ENCODE measurements around the gene WDR7. TPM values are rescaled to one million over a fixed set of nuclear protein-coding genes. Genes with fewer than 3 reads are reported as not detected.
A peak's percentile ranks its signal among the peaks of the same experiment; 100 is the strongest.

Gene WDR7
- total and polyA plus RNA-seq, 9 of the 15 experiments (the other 6 are each of a cell fraction or from before 2014, with no cell fraction given) = 1.4 to 9.4 (median 5.3) TPM

DNA sequence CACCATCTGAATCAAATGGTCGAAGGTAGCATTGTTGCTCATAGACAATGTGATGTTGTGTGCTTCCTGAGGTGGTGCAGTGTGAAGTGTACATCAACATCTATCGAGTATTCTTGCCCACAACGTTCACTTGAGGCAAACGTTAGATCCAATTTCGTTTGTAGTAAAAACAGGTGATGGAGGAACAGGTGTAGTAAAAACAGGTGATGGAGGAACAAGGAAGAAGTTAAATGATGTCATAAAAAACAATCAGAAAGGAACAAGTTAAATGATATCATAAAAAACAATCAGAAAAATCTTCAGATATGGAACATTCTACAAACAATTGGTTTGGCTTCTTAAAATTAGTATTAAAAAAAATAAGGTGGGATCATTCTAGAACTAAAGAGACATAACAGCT lies 11.3 kb downstream of the WDR7 start:
- Histone ChIP-seq H2AFZ (ENCODE audit: low read depth, low read length) (peak overlapping the region; percentile 51), H3K27me3 (ENCODE audit: control insufficient read depth in 2 of 2, insufficient read depth in 2 of 2, low read length in 2 of 2) (no peaks in the 10 kb centered on the region), H3K79me2 (ENCODE audit: control insufficient read depth, insufficient read depth, low read length) (peaks cover 21% of the 10 kb centered on the region; the same call in 2 of the 3 replicates), H3K4me1 (replicated peaks in 1 of 2; ENCODE audit: control insufficient read depth in 2 of 2, insufficient read depth in 2 of 2, low read length in 2 of 2) (peaks cover 5 to 19% of the 10 kb centered on the region in 2 experiments; a peak in 2 of 5 replicates), H3K9me1 (ENCODE audit: control insufficient read depth, insufficient read depth, low read length) (no peaks in the 10 kb centered on the region), H3K9me3 (replicated peaks; ENCODE audit: control insufficient read depth, insufficient read depth, low read depth, low read length) (no peaks in the 10 kb centered on the region), H3K4me3 (no peak overlapping the region), H4K20me1 (replicated peaks; ENCODE audit: control insufficient read depth, insufficient read depth, low read length) (no peaks in the 10 kb centered on the region), H3K4me2 (ENCODE audit: insufficient read depth, low read length) (peak overlapping the region; percentile 63; the same call in 1 of the 2 replicates), H3K27ac (ENCODE audit: extremely low read depth, low read depth, low read length) (peak overlapping the region; percentile 17; the same call in 1 of the 3 replicates), H3K36me3 (ENCODE audit: control insufficient read depth, insufficient read depth, low read length) (no peaks in the 10 kb centered on the region), H3K9ac (ENCODE audit: insufficient read depth in 1 of 2, low read depth in 2 of 2, low read length in 2 of 2) (0 out of 4 replicates have a peak overlapping the region, but pooled peaks of 1 of the 2 experiments have one; percentile 4)
- no peak for ATAC-seq
- no peak for TF ChIP-seq GATAD2A (IDR thresholded peaks at IDR 0.05)
- no peak for TF ChIP-seq TFAM (CRISPR knock-in tag; conservative IDR thresholded peaks at IDR 0.05)
- no peak for TF ChIP-seq RHOXF2B (CRISPR knock-in tag; conservative IDR thresholded peaks at IDR 0.05)
- TF ChIP-seq COPS2 (conservative IDR thresholded peaks at IDR 0.05) = no peak
- TF ChIP-seq, protein P1, sequence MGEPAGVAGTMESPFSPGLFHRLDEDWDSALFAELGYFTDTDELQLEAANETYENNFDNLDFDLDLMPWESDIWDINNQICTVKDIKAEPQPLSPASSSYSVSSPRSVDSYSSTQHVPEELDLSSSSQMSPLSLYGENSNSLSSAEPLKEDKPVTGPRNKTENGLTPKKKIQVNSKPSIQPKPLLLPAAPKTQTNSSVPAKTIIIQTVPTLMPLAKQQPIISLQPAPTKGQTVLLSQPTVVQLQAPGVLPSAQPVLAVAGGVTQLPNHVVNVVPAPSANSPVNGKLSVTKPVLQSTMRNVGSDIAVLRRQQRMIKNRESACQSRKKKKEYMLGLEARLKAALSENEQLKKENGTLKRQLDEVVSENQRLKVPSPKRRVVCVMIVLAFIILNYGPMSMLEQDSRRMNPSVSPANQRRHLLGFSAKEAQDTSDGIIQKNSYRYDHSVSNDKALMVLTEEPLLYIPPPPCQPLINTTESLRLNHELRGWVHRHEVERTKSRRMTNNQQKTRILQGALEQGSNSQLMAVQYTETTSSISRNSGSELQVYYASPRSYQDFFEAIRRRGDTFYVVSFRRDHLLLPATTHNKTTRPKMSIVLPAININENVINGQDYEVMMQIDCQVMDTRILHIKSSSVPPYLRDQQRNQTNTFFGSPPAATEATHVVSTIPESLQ (CRISPR knock-in tag; IDR thresholded peaks at IDR 0.05) = no peak
- TF ChIP-seq, protein P2, sequence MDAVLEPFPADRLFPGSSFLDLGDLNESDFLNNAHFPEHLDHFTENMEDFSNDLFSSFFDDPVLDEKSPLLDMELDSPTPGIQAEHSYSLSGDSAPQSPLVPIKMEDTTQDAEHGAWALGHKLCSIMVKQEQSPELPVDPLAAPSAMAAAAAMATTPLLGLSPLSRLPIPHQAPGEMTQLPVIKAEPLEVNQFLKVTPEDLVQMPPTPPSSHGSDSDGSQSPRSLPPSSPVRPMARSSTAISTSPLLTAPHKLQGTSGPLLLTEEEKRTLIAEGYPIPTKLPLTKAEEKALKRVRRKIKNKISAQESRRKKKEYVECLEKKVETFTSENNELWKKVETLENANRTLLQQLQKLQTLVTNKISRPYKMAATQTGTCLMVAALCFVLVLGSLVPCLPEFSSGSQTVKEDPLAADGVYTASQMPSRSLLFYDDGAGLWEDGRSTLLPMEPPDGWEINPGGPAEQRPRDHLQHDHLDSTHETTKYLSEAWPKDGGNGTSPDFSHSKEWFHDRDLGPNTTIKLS (IDR thresholded peaks at IDR 0.05; ENCODE audit: borderline replicate concordance, low read depth) = no peak
- TF ChIP-seq, protein P3, sequence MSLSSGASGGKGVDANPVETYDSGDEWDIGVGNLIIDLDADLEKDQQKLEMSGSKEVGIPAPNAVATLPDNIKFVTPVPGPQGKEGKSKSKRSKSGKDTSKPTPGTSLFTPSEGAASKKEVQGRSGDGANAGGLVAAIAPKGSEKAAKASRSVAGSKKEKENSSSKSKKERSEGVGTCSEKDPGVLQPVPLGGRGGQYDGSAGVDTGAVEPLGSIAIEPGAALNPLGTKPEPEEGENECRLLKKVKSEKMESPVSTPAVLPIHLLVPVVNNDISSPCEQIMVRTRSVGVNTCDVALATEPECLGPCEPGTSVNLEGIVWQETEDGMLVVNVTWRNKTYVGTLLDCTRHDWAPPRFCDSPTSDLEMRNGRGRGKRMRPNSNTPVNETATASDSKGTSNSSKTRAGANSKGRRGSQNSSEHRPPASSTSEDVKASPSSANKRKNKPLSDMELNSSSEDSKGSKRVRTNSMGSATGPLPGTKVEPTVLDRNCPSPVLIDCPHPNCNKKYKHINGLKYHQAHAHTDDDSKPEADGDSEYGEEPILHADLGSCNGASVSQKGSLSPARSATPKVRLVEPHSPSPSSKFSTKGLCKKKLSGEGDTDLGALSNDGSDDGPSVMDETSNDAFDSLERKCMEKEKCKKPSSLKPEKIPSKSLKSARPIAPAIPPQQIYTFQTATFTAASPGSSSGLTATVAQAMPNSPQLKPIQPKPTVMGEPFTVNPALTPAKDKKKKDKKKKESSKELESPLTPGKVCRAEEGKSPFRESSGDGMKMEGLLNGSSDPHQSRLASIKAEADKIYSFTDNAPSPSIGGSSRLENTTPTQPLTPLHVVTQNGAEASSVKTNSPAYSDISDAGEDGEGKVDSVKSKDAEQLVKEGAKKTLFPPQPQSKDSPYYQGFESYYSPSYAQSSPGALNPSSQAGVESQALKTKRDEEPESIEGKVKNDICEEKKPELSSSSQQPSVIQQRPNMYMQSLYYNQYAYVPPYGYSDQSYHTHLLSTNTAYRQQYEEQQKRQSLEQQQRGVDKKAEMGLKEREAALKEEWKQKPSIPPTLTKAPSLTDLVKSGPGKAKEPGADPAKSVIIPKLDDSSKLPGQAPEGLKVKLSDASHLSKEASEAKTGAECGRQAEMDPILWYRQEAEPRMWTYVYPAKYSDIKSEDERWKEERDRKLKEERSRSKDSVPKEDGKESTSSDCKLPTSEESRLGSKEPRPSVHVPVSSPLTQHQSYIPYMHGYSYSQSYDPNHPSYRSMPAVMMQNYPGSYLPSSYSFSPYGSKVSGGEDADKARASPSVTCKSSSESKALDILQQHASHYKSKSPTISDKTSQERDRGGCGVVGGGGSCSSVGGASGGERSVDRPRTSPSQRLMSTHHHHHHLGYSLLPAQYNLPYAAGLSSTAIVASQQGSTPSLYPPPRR (CRISPR knock-in tag; IDR thresholded peaks at IDR 0.05; ENCODE audit: borderline replicate concordance) = no peak
- TF ChIP-seq HEY1 (CRISPR knock-in tag; IDR thresholded peaks at IDR 0.05; ENCODE audit: borderline replicate concordance) = no peak
- TF ChIP-seq E2F3 (CRISPR knock-in tag; IDR thresholded peaks at IDR 0.05) = no peak
- FAIRE-seq = no peak
- CTCF ChIA-PET (ENCODE audit: low intra/inter-chr PET ratio) = no interaction called here
- POLR2A ChIA-PET = interaction anchor here (1.2 kb wide), 1 partner anchor 20 kb away, joined by 3 read pairs; no protein-coding TSS in a partner anchor
- BruUV-seq (replicated peaks) = no TSS peak
- DNase-seq (ENCODE audit: extremely low read depth in 1 of 4, low spot score in 3 of 4) = no peak
- in situ Hi-C loops (cut with MboI) = no loop called here
- intact Hi-C loops (cut with micrococcal nuclease) = no loop called here
- WGBS (ENCODE audit: insufficient coverage, low coverage, missing lambda C conversion rate) = 24% methylated on average over 5 of the region's 5 CpGs

Data from K562 (cell line).